Brain microvascular endothelial cell (primary cell): ENCODE results near the gene OBI1.

Experiments used
- DNase-seq: peaks from one replicate; pipeline ENCODE4 v3.0.0-alpha.2; 2020
- H3K27ac ChIP-seq: fragments of 250-450 bp; sonication (Bioruptor Pico); 2 replicates; pipeline ENCODE4 v1.5.1; 2020; ENCODE audit warnings: mild to moderate bottlenecking, moderate library complexity
- H3K27me3 ChIP-seq: fragments of 250-450 bp; sonication (Bioruptor Pico); replicated peaks from 2 replicates; pipeline ENCODE4 v1.5.1; 2020; ENCODE audit warnings: mild to moderate bottlenecking
- H3K36me3 ChIP-seq: fragments of 250-450 bp; sonication (Bioruptor Pico); replicated peaks from 2 replicates; pipeline ENCODE4 v1.5.1; 2020; ENCODE audit warnings: mild to moderate bottlenecking
- H3K4me3 ChIP-seq: 2 replicates; pipeline ENCODE4 v1.5.1; 2011; ENCODE audit warnings: low read depth, mild to moderate bottlenecking, control low read depth, low read length, moderate library complexity
- in situ Hi-C: cut with HindIII; loops from 2 replicates; pipeline ENCODE4 v1.10.0; 2017; ENCODE audit warnings: low sequenced_read_pairs, low pct_ligation_motif_present
- TF ChIP-seq, protein P1 (sequence below): IDR thresholded peaks from 2 replicates; pipeline ENCODE4 v1.5.1; 2011; ENCODE audit warnings: low read depth, mild to moderate bottlenecking, moderate library complexity, low read length, control low read depth, inconsistent platforms; ENCODE audit errors: missing control alignments

OBI1 gene

DNA sequence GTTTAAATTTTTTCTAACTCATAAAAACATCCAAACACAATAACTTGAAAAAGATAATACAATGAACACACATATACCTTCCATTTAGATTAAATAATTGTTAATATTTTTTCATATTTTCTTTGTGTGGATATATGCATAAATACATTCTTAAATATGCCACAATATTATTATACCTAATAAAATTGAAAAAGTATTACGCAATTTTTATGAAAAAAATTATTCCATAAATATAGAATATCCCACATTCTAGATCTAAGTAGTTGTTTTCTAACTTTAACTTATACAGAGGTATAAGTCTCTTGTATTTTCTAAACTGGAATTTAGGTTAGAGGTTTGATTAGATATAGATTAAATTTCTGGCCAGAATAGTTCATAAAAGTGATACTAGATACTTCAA, 89.9 kb downstream of the OBI1 start:
- Histone ChIP-seq H3K4me3 (no peak overlapping the region), H3K36me3 (no peaks in the 10 kb centered on the region), H3K27me3 (no peaks in the 10 kb centered on the region), H3K27ac (no peak overlapping the region)
- TF ChIP-seq, protein P1, sequence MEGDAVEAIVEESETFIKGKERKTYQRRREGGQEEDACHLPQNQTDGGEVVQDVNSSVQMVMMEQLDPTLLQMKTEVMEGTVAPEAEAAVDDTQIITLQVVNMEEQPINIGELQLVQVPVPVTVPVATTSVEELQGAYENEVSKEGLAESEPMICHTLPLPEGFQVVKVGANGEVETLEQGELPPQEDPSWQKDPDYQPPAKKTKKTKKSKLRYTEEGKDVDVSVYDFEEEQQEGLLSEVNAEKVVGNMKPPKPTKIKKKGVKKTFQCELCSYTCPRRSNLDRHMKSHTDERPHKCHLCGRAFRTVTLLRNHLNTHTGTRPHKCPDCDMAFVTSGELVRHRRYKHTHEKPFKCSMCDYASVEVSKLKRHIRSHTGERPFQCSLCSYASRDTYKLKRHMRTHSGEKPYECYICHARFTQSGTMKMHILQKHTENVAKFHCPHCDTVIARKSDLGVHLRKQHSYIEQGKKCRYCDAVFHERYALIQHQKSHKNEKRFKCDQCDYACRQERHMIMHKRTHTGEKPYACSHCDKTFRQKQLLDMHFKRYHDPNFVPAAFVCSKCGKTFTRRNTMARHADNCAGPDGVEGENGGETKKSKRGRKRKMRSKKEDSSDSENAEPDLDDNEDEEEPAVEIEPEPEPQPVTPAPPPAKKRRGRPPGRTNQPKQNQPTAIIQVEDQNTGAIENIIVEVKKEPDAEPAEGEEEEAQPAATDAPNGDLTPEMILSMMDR, result no peak
- in situ Hi-C loops, result no loop called here
- no peak for DNase-seq

DNA sequence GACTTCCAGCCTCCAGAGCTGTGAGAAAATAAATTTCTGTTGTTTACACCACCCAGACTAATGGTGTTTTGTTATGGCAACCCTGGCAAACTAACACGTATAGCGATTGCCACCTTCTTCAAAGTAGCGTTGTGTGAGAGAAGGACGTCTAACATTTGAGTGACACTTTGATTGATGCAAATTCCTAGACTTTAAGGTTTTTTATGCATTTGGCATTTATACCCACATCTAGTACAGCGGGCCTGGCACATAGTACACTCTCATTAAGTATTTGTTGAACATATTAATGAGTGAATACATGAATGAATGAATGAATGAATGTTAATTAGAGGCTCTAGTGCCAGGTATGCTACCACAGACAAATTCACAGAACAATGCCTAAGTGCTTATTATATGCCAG, 92.3 kb downstream of the OBI1 start:
- Histone ChIP-seq H3K27me3 (no peaks in the 10 kb centered on the region), H3K36me3 (no peaks in the 10 kb centered on the region), H3K4me3 (no peak overlapping the region), H3K27ac (no peak overlapping the region)
- TF ChIP-seq, protein P1, result no peak
- no peak for DNase-seq
- in situ Hi-C loops, result no loop called here
